ENCODE measurements around the gene ZNF248. TPM values are rescaled to one million over a fixed set of nuclear protein-coding genes. Genes with fewer than 3 reads are reported as not detected.

Gene ZNF248
- total RNA-seq, 4 donors from 2014 or later, result 3.3 to 13.0 (median 4.0) TPM

GRCh38 chr10:37826806-37827205 is 30.6 kb downstream of the ZNF248 start:
- no peak for TF ChIP-seq POLR2A (IDR thresholded peaks at IDR 0.05)
- TF ChIP-seq, protein P1, sequence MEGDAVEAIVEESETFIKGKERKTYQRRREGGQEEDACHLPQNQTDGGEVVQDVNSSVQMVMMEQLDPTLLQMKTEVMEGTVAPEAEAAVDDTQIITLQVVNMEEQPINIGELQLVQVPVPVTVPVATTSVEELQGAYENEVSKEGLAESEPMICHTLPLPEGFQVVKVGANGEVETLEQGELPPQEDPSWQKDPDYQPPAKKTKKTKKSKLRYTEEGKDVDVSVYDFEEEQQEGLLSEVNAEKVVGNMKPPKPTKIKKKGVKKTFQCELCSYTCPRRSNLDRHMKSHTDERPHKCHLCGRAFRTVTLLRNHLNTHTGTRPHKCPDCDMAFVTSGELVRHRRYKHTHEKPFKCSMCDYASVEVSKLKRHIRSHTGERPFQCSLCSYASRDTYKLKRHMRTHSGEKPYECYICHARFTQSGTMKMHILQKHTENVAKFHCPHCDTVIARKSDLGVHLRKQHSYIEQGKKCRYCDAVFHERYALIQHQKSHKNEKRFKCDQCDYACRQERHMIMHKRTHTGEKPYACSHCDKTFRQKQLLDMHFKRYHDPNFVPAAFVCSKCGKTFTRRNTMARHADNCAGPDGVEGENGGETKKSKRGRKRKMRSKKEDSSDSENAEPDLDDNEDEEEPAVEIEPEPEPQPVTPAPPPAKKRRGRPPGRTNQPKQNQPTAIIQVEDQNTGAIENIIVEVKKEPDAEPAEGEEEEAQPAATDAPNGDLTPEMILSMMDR (IDR thresholded peaks at IDR 0.05), result no peak
- WGBS, 2 donors, result 56 to 90% methylated on average over 1 of the region's 1 CpG
- no peaks in the 10 kb centered on the region for H3K27me3 ChIP-seq
- peaks cover 0 to 83% (median 29%) of the 10 kb centered on the region in 3 donors for H3K9me3 ChIP-seq
- H3K4me3 ChIP-seq, result no peak overlapping the region
- H3K4me1 ChIP-seq, result no peaks in the 10 kb centered on the region
- H3K27ac ChIP-seq, result no peak overlapping the region
- no peak for DNase-seq
- peaks cover 7 to 54% (median 17%) of the 10 kb centered on the region in 3 donors for H3K36me3 ChIP-seq
- intact Hi-C loops (cut with DNase I), result no loop called here

DNA sequence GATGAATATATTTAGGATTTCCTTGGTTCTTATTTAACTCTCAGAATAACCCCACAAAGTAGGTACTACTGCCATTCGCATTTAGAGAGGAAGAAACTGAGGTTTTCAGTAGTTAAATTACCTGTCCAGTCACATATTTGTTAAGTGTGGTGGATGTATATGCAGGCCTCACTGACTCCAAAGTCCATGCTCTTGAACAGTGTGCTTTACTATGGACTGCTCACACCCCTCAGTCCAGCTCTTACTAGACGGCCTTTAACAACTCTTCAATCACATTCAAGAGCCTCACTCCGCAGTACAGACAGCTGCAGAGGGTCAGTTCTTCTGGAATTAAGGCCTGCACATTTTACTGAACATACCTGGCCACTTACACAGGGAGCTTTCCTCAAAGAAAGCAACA is 36.2 kb downstream of the ZNF248 start:
- no peak overlapping the region for H3K27ac ChIP-seq
- no peaks in the 10 kb centered on the region for H3K4me1 ChIP-seq
- no peaks in the 10 kb centered on the region for H3K27me3 ChIP-seq
- 87 to 88% methylated on average over 3 of the region's 3 CpGs for WGBS, 2 donors
- TF ChIP-seq, protein P1 (IDR thresholded peaks at IDR 0.05), result no peak
- no peak for TF ChIP-seq POLR2A (IDR thresholded peaks at IDR 0.05)
- H3K4me3 ChIP-seq, result no peak overlapping the region
- H3K9me3 ChIP-seq, result peaks cover 0 to 83% (median 38%) of the 10 kb centered on the region in 3 donors
- intact Hi-C loops (cut with DNase I), result no loop called here
- no peak for DNase-seq
- no peaks in the 10 kb centered on the region for H3K36me3 ChIP-seq

GRCh38 chr10:37819797-37820196 is 37.6 kb downstream of the ZNF248 start:
- DNase-seq, result no peak
- Histone ChIP-seq H3K27me3 (no peaks in the 10 kb centered on the region), H3K4me1 (no peaks in the 10 kb centered on the region), H3K4me3 (no peak overlapping the region), H3K9me3 (peaks cover 0 to 88% (median 47%) of the 10 kb centered on the region in 3 donors), H3K27ac (no peak overlapping the region), H3K36me3 (no peaks in the 10 kb centered on the region)
- WGBS, 2 donors, result 93 to 96% methylated on average over 6 of the region's 6 CpGs
- intact Hi-C loops (cut with DNase I), result no loop called here
- TF ChIP-seq, protein P1 (IDR thresholded peaks at IDR 0.05), result no peak
- TF ChIP-seq POLR2A (IDR thresholded peaks at IDR 0.05), result no peak

GRCh38 chr10:37816290-37816689 is 41.1 kb downstream of the ZNF248 start:
- H3K4me1 ChIP-seq, result no peaks in the 10 kb centered on the region
- TF ChIP-seq, protein P1 (IDR thresholded peaks at IDR 0.05), result no peak
- TF ChIP-seq POLR2A (IDR thresholded peaks at IDR 0.05), result no peak
- DNase-seq, result no peak
- H3K36me3 ChIP-seq, result no peaks in the 10 kb centered on the region
- H3K4me3 ChIP-seq, result no peak overlapping the region
- intact Hi-C loops (cut with DNase I), result no loop called here
- H3K27ac ChIP-seq, result no peak overlapping the region
- 67 to 74% methylated on average over 6 of the region's 6 CpGs for WGBS, 2 donors
- no peaks in the 10 kb centered on the region for H3K27me3 ChIP-seq
- H3K9me3 ChIP-seq, result peaks cover 0 to 89% (median 58%) of the 10 kb centered on the region in 3 donors

- peaks cover 0 to 87% (median 48%) of the 10 kb centered on the region in 3 donors for H3K9me3 ChIP-seq
- TF ChIP-seq POLR2A (IDR thresholded peaks at IDR 0.05), result no peak
- TF ChIP-seq, protein P1 (IDR thresholded peaks at IDR 0.05), result no peak
- no peaks in the 10 kb centered on the region for H3K36me3 ChIP-seq
- no peaks in the 10 kb centered on the region for H3K27me3 ChIP-seq
- DNase-seq, result no peak
- WGBS, 2 donors, result 97 to 98% methylated on average over 3 of the region's 3 CpGs
- no peak overlapping the region for H3K27ac ChIP-seq
- H3K4me3 ChIP-seq, result no peak overlapping the region
- H3K4me1 ChIP-seq, result no peaks in the 10 kb centered on the region
- intact Hi-C loops (cut with DNase I), result no loop called here
Measured at GRCh38 chr10:37813763-37814162, 43.6 kb downstream of the ZNF248 start.

Data from esophagus squamous epithelium (tissue), 5 donors.